GM19239 (cell line): Measurements from ENCODE around the gene MDGA2.

Experiments used
- DNase-seq: peaks from one replicate; pipeline ENCODE4 v3.0.0; 2011; ENCODE audit warnings: low spot score; ENCODE audit not compliant: insufficient read length
- FAIRE-seq: peaks from 2 replicates; lab custom pipeline; 2011; peaks lifted over from hg19 to GRCh38; lab: Jason Lieb, UNC

The MDGA2 gene

DNA sequence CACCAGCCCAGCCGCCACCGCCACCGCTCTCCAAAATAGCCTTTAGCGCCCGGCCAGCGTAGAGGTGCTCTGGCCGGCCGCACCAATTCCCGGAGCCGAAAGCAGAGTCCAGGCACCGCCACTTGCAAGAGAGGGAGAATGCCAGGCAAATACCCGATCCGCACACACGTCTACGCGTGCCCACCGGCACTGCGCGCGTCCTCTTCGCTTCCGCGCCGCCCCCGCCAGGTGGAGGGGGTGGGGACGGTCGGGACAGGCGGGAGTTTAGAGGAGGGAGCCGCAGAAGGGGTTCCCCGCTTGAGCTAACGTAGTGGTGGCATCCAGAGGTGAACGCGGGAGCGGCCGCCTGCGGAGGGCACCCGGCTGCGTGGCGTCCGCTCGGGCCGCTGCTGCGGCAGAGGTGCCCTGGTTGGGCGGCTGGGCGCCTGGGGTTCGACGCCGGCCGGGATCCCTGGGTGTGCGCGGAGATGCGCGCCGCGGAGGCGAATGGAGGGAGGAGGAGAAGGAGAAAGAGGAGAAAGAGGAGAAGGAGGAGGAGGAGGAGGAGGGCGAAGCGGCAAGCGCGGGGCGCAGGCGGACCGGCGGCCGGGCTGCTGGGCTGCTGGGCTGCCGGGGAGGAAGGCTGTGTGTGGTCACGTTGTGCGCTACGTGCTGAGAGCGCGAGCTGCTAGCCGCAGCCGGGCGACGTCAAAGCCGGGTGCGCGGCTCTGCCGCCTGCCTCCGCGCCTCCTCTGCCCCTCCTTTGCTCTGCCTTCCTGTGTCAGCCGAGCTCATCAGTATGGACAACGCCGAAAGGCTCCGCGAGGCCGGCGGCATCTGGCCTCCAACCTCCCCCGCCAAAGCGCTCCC, at the start of gene MDGA2:
Gene MDGA2, minus strand, starts transcription at position 140 of the 849 bp plus-strand sequence.
- DNase-seq, result no peak
- FAIRE-seq, result no peak

DNA sequence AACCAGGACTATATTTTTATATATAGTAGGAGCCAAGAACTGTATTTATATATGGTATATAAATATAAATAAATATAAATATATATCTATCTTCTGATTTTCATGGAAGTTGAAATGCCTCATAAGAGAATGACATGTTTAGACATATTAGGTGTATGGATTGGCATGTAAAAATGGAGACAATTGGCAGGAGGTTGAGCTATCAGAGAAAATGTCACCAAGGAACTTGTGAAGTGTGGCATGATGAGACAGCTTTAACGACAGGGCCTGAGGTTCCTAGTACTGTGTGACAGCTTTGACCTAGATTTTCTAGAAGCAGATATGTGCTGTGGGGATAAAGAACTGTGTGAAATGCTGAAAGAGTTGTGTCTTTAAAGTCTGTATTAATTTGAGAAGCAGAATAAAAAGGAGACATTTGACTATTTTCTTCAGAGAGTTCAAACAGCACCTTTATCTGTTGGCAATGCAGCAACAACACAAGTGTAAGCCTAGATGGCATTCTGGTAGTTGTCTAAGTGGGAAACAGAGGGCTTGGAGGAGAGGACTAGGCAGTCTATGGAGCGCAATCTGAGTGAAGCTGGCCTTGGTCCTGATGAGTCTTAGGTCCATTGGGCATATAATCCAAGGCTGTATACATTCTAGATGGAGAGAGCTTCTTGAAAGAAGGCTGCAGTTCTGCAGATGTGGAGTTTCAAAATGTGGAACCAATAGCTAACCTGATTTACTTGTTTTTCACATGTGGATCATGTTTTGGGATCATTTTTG, 47.7 kb upstream of the MDGA2 start:
- no peak for DNase-seq
- FAIRE-seq, result no peak

DNA sequence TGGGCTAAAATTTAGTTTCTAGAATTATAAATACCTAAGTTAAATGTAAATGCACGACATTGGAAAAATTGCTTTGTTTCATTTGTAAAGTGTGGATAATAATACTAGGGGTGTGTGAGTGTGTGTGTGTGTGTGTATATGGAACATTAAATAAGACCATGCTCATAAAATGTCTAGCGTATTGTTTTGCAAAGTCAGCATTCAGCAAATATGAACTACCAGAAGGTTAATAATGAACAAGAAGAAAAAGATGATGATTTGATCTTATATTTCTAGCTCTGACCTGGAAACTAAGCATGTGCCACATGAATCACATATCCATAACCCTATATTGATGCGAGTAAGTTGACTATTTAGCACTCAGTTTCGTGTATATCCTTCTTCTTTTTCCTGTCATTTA, 44.9 kb upstream of the MDGA2 start:
- no peak for DNase-seq
- FAIRE-seq, result no peak

DNA sequence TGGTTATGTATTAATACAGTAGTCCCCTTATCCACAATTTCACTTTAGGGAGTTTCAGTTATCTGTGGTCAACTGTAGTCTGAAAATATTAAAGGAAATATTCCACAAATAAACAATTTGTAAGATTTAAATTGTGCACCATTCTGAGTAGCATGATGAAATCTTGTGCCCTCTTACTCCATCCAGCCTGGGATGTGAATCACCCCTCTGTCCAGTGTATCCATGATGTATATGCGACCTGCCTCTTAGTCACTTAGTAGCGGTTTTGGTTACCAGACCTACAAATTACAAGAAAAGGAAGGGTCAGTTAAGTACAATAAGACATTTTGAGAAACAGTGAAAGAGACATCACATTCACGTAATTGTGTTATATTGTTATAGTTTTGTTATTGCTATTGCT, 39.9 kb upstream of the MDGA2 start:
- no peak for DNase-seq
- FAIRE-seq, result no peak

DNA sequence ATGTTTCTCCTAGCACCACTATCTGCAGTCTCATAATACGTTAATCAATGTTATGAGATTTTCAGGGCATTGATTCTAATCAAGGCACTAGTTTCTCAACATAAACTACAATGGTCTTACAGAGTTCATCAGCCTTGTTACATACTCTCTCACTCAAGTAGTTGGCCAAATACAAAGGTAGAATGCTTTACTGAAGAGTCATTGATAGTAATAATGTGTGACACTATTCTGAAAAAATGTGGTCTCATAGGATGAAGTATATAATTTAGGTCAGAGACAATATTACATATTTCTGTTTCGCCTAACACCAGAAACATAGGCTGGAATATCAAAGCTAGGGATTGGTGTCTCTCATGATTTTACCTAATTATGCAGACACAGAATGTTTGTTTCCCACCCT, 35.2 kb upstream of the MDGA2 start:
- FAIRE-seq (no peak), DNase-seq (no peak)

DNA sequence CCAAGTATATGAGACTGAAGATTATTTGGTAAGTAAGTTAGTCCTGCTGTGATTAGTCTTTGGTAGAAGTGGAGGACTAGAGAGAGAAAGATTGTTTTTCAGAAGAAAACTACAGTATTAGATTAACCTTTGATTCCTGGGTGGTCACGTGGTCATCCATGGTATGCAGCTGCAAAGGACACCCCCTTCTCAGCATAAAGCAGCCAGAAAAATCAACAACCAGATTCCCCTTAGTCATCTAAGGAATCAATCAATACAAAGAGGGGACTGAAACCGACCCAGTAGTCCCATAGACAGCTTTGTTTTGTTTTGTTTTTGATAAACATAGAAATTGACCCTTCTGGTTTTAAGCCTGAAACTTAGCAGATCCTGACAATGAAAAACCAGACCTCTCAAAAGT, 30.3 kb upstream of the MDGA2 start:
- FAIRE-seq, result no peak
- no peak for DNase-seq

DNA sequence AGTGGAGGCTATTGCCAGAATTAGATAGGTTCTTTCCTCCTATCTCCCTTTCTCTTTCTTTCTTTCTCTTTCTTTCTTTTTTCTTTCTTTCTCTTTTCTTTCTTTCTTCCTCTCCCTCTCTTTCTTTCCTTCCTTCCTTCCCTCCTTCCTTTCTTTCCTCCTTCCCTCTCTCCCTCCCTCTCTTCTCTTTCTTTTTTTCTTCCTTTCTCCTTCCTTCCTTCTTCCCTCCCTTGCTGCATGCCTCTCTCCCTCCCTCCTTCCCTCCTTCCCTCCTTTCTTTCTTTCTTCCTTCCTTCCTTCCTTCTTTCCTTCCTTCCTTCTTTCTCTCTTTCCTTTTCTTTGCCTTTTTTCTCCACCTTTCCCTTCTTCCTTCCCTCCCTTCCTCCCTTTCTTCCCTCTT, 16.4 kb upstream of the MDGA2 start:
- no peak for DNase-seq
- FAIRE-seq, result no peak

DNA sequence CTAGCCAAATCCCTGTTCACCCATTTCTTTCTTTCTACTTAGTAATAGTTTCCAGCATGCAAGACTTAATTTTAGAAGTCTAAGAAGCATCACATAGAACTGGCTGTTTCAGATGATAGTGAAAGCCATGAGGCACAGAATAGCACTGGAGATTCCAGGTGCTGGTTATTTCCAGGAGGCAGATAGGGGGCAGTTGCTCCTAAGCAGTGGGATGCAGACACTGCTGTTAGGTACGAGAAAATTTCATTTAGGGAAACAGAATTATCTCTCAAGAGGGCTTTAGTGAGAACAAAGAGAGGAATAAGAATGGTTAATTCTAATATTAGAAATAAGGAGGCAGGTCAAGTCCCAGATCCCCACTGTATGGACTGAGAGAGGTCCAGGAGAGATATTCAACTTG, 3.6 kb upstream of the MDGA2 start:
- DNase-seq, result no peak
- no peak for FAIRE-seq

DNA sequence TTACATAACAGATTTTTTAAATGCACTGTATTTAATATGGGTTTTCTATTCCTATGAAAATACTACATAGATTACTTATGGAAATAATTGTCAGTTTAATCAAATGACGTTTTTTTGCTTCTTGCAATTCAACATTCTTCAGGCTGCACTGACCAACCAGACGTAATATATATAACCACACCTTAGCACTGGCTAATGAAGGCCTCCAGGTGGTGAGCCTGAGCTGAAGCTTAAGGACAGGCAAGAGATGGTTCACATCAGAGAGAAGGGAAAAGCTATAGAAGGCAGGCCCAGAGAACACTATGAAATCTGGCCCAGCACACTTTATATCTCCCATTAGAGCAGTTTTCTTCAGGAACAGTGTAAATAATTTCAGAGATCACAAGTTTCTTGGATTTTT, 2.8 kb upstream of the MDGA2 start:
- FAIRE-seq (no peak), DNase-seq (no peak)

DNA sequence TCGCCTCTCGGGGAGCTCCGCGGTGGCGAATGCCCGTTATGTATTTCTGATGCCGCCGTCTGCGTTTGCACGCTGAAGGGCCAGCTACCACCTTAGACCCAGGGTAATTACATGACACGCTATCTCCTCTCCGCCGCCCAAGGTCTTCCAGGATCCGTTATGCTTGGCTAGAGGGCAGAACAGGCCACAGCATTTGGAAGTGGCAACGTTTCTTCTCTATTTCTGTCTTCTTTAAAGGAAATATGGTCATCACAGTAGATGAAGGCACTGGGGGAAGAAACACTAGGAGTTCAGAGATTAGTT, 861 bp upstream of the MDGA2 start:
- DNase-seq (no peak), FAIRE-seq (no peak)

DNA sequence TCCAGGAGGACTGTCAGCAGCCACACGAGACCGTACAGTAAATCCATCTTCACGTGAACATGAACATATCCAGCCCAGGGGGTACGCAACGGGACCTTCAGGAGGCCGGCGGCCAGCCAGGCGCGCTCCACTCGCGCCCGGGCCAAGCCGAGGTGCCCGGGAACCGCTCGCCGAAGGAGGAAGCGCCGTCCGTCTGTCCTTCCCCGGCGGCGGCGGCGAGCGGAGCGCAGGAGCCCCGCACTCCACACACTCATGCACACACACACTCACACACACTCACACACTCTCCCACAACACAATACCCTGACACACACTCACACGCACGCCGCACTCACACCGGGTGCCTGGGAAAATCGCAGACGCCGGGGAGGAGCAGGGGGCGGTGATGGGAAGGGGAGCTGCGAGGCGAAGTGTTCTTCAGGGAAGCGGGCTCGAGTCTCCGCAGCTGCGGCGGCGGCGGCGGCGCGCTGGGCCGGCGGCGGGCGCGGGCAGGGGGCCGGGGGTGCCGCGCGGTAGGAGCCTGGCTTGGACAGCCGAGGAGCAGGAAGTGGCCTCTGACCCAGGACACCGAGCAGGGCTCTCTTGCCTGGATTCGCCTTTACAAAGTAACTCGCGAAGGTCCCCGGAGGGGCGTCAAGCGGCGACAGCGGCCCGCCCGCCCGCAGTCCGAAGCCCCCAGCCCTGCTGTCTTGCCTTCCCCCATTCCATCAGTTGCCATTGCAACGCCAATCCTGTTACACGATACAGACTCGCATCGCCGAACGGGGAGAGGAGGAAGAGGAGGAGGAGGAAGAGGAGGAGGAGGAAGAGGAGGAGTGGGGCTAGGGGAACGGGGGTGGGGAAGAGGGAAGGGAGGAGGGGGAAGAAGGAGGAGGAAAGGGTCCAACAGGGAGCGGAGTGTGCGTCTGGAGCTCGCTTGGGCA, 601 bp downstream of the MDGA2 start:
- FAIRE-seq, result no peak
- no peak for DNase-seq

DNA sequence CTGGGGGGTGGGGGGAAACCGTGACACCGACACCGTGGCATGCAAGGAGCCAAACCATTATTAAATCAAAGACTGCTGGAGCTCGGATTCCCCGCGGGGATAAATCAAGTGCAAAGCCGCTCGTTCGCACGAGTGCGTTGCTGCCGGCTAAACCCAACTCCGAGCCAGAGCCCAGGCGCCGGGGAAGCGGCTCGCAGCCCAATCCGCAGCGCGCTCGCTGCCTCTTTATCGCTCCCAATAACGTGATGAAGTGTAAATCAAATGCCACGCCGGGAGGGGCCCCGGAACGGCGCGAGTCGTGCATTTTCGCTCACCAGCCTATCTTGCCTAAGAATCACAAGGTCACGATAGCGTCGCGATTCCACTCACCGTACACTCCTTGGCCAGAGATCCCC, 1.3 kb downstream of the MDGA2 start:
- no peak for DNase-seq

DNA sequence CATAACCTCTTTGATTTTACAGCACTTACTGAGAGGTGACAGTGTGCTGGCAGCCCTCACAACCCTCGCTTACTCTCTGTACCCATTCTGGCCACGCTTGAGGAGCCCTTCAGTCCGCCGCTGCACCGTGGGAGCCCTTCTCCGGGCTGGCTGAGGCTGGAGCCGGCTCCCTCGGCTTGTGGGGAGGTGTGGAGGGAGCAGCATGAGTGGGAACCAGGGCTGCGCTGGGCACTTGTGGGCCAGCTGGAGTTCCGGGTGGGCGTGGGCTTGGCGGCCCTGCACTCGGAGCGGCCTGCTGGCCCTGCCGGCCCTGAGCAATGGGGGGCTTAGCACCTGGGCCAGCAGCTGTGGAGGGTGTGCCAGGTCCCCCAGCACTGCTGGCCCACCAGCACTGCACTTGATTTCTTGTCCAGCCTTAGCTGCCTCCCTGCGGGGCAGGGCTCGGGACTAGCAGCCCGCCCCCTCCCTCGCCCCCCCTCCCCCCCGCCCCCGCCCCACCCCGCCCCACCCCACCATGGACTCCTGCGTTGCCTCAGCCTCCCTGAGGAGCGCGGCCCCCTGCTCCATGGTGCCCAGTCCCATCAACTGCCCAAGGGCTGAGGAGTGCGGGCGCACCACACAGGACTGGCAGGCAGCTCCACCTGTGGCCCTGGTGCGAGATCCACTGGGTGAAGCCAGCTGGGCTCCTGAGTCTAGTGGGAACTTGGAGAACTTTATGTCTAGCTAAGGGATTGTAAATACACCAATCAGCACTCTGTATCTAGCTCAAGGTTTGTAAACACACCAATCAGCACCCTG, 9.9 kb downstream of the MDGA2 start:
- FAIRE-seq, result no peak
- DNase-seq, result no peak

More for the DNA sequence above, 1.3 kb downstream of the MDGA2 start:
- no peak for FAIRE-seq

DNA sequence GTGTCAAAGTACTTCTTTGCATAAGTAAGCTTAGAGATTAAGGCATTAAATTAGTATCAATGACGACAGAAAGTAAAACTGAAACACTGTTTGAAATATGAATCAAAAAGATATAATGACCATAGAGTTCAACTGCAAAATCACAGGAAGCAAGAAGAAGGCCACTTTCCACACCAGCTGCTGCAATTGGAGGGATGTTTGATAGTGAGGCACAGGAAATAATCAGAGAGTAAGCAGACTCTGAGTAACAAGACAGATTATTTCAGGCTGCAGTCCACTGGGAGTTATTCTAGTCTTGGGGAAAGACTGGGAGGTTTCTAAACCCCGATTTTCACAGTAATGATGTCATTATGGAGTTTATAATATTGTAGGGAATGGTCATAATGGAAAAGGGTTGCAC, 12.9 kb downstream of the MDGA2 start:
- no peak for FAIRE-seq

DNA sequence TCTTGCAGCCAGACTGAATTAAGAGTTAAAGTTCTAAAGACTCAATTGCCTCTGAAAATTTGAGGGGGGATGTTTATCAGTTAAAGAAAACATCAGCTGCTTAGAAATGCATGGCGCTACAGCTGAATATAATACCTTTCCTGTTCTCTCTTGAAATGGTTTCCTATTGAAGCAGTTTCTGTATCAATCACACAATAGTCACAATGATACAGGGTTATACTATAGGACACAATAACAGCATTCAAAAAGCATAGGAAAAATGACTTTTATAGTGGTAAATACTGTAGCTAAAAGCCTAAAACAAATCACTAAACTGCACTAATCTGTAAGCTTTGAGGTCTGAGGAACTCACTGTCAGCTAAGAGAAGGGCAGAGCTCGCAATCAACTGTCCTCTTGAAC, 15.2 kb downstream of the MDGA2 start:
- DNase-seq, result no peak
- no peak for FAIRE-seq

More for the DNA sequence above, 12.9 kb downstream of the MDGA2 start:
- no peak for DNase-seq

DNA sequence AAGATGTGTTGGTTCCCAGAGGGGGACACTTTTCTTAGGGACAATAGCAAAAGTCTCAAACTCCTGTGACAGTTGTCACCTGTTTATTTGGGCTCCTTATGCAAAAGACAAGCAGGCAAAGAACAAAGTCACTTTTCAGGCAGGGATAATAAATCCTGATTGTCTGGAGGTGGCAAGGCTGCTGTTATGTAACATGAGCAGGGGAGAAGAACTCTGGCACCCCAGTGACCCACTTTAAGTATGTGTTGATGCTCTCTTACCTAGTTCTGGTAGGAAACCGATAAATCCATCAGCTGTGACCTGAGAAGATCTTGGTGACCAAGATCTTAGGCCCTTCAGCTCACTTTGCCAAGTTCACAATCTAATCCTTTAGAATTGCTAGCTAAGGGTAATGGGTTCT, 17.4 kb downstream of the MDGA2 start:
- FAIRE-seq (no peak), DNase-seq (no peak)

DNA sequence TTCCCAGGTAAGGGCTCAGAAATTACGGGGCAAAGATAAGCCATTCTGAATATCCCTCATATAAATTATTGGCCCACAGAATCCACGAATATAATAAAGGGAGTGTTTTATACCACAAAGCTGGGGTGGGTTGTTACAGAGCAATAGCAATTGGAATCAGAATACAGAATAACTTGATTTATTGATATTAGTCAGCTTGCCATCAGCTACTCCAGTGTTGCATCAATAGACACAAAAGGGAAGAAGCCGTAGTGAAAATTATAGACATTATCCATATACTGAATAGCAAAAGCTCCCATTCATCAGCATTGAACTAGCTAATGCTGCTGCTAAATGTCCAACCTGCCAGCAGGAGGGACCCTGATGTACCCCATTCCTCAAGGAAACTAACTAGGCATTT, 18.3 kb downstream of the MDGA2 start:
- FAIRE-seq (no peak), DNase-seq (no peak)

DNA sequence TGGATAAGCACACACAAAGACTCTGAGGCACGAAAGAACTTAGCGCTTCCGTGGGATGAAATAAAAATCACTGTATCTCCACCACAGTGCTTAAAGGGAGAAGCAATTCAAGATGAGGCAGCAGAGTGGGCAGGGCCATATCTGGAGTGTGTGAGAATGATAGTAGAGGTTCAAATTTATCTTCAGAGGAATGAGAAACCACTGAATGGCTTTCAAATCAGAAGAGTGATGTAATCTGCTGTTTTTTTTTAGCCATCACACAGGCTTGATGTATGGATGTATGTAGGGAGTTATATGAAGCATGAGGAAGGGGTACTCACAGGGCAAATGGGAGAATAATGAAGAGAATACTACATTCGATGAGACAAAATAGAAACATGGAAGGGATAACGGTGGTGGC, 24.1 kb downstream of the MDGA2 start:
- FAIRE-seq, result no peak
- no peak for DNase-seq

DNA sequence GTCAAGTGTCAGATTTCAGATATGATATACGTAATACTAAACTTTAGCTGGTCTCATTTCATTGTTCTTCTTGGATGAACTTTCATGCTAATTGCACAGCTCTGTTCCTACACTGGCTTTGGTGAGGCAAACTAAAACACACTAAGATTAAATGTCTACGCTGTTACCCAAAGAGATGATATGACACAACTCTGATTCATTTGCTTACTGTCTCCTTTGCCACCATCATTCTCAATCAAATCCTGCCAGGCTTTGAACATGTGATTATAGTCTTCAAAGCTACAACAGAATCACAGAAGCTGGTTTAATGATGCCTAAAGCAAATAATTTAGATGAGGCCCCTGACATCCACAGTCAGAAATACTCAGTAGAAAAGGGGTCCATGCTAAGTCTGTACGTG, 37.7 kb downstream of the MDGA2 start:
- DNase-seq (no peak), FAIRE-seq (no peak)
